IMR-90 (cell line): ENCODE results near the gene EXOC2. TPM values are rescaled to one million over a fixed set of nuclear protein-coding genes. Genes with fewer than 3 reads are reported as not detected.

Experiments used
- ATAC-seq: fragments of 200-7000 bp; cut with Tn5 transposase; 2 replicates; pipeline ENCODE4 v1.9.1; 2020; ENCODE audit warnings: low read depth, mild to moderate bottlenecking, moderate library complexity
- BruUV-seq: library from RNA; stranded (reverse); fragments of 400-500 nt; replicated peaks from 2 replicates; lab custom pipeline; 2021; lab: Mats Ljungman, UMichigan
- CTCF ChIA-PET: fragments of 300-600 bp; formaldehyde crosslinking; extraction: SDS; loops from one replicate; lab custom pipeline; 2021; ENCODE audit warnings: antibody characterized with exemption; lab: Yijun Ruan, JAX
- POLR2A ChIA-PET: fragments of 300-600 bp; sonication (Branson Sonifier 250); formaldehyde crosslinking; loops from one replicate; lab custom pipeline; 2022; ENCODE audit warnings: antibody characterized with exemption; ENCODE audit not compliant: unreplicated experiment; lab: Charles Lee
- DNase-seq: peaks from one replicate; pipeline ENCODE4 v3.0.0; 2013
- H2AFZ ChIP-seq: replicated peaks from 2 replicates; pipeline ENCODE3; 2013; ENCODE audit warnings: low read length, mild to moderate bottlenecking; ENCODE audit not compliant: poor library complexity
- H2AK5ac ChIP-seq: 2 replicates; pipeline ENCODE4 v1.6.1; 2013; ENCODE audit warnings: low read depth, low read length, inconsistent platforms
- H2AK9ac ChIP-seq: replicated peaks from 2 replicates; pipeline ENCODE3; 2013; ENCODE audit warnings: mild to moderate bottlenecking, low read depth, low read length, moderate library complexity; ENCODE audit not compliant: poor library complexity
- H2BK120ac ChIP-seq: 2 replicates; pipeline ENCODE4 v1.6.1; 2013; ENCODE audit warnings: low read depth, low read length, inconsistent platforms
- H2BK15ac ChIP-seq: 3 replicates; pipeline ENCODE4 v1.6.1; 2013; ENCODE audit warnings: low read depth, low read length, inconsistent platforms
- H2BK20ac ChIP-seq: 2 replicates; pipeline ENCODE4 v1.6.1; 2013; ENCODE audit warnings: low read depth, mild to moderate bottlenecking, inconsistent platforms, low read length, moderate library complexity
- H2BK5ac ChIP-seq: 2 replicates; pipeline ENCODE4 v1.6.1; 2013; ENCODE audit warnings: mild to moderate bottlenecking, low read depth, low read length, inconsistent platforms; ENCODE audit not compliant: poor library complexity, severe bottlenecking
- H3K14ac ChIP-seq: replicated peaks from 2 replicates; pipeline ENCODE4 v1.6.1; 2013; ENCODE audit warnings: low read depth, low read length, inconsistent platforms
- H3K18ac ChIP-seq: 2 replicates; pipeline ENCODE4 v1.6.1; 2013; ENCODE audit warnings: low read depth, low read length, control low read depth
- H3K23ac ChIP-seq: 2 replicates; pipeline ENCODE4 v1.6.1; 2013; ENCODE audit warnings: low read depth, low read length, inconsistent platforms
- H3K27ac ChIP-seq: 2 replicates; pipeline ENCODE4 v1.5.1; 2013; ENCODE audit warnings: mild to moderate bottlenecking, control low read depth, low read length; ENCODE audit not compliant: insufficient read depth
- H3K27me3 ChIP-seq: 2 replicates; pipeline ENCODE4 v1.6.1; 2013; ENCODE audit warnings: low read length; ENCODE audit not compliant: control insufficient read depth, insufficient read depth
- H3K36me3 ChIP-seq: 2 replicates; pipeline ENCODE4 v1.6.1; 2013; ENCODE audit warnings: low read length, mixed read lengths; ENCODE audit not compliant: control insufficient read depth, insufficient read depth
- H3K4ac ChIP-seq: 2 replicates; pipeline ENCODE4 v1.6.1; 2013; ENCODE audit warnings: low read depth, low read length, inconsistent platforms
- H3K4me1 ChIP-seq: 2 replicates; pipeline ENCODE4 v1.6.1; 2013; ENCODE audit warnings: low read length, mixed read lengths; ENCODE audit not compliant: control insufficient read depth, insufficient read depth
- H3K4me2 ChIP-seq: 2 replicates; pipeline ENCODE4 v1.6.1; 2013; ENCODE audit warnings: low read depth, mild to moderate bottlenecking, control low read depth, low read length, moderate library complexity
- H3K4me3 ChIP-seq: 2 replicates; pipeline ENCODE4 v1.5.1; 2013; ENCODE audit warnings: low read depth, mild to moderate bottlenecking, control low read depth, low read length, moderate library complexity; ENCODE audit not compliant: insufficient read depth
- H3K56ac ChIP-seq: 2 replicates; pipeline ENCODE4 v1.6.1; 2013; ENCODE audit warnings: low read length, inconsistent platforms; ENCODE audit not compliant: insufficient read depth; ENCODE audit errors: extremely low read depth
- H3K79me1 ChIP-seq, 2 experiments: 2 replicates each; pipeline ENCODE4 v1.6.1; 2013; ENCODE audit warnings: low read length in 2 of 2, inconsistent platforms in 1 of 2, low read depth in 1 of 2
- H3K9ac ChIP-seq: 2 replicates; pipeline ENCODE4 v1.6.1; 2013; ENCODE audit warnings: low read depth, low read length, control low read depth
- H3K9me1 ChIP-seq: 2 replicates; pipeline ENCODE4 v1.6.1; 2013; ENCODE audit warnings: low read length, inconsistent platforms; ENCODE audit not compliant: insufficient read depth
- H3K9me3 ChIP-seq: 2 replicates; pipeline ENCODE4 v1.6.1; 2013; ENCODE audit warnings: low read length; ENCODE audit not compliant: control insufficient read depth, insufficient read depth
- H4K20me1 ChIP-seq: 2 replicates; pipeline ENCODE4 v1.6.1; 2013; ENCODE audit warnings: low read length, inconsistent platforms; ENCODE audit not compliant: insufficient read depth
- H4K5ac ChIP-seq: 2 replicates; pipeline ENCODE4 v1.6.1; 2013; ENCODE audit warnings: mild to moderate bottlenecking, low read depth, low read length, control low read depth
- H4K8ac ChIP-seq, 2 experiments: 2 replicates each; pipeline ENCODE4 v1.6.1; 2013; ENCODE audit warnings: low read depth in 2 of 2, low read length in 2 of 2, control low read depth in 1 of 2, inconsistent platforms in 1 of 2
- H4K91ac ChIP-seq: 2 replicates; pipeline ENCODE4 v1.6.1; 2013; ENCODE audit warnings: low read depth, low read length, inconsistent platforms; ENCODE audit not compliant: insufficient read depth
- BHLHE40 ChIP-seq: fragments of 150-350 bp; IDR thresholded peaks from 2 replicates; pipeline ENCODE4 v1.6.1; 2016; ENCODE audit warnings: mild to moderate bottlenecking, low read depth, low read length
- CHD1 ChIP-seq: IDR thresholded peaks from 2 replicates; pipeline ENCODE4 v1.6.1; 2012; ENCODE audit warnings: low read depth, low read length, improper control_type of control experiment
- FOS ChIP-seq: fragments of 150-350 bp; IDR thresholded peaks from 2 replicates; pipeline ENCODE4 v1.6.1; 2016; ENCODE audit warnings: low read depth, low read length
- NFE2L2 ChIP-seq: fragments of 150-350 bp; IDR thresholded peaks from 2 replicates; pipeline ENCODE4 v1.6.1; 2016; ENCODE audit warnings: low read depth, mild to moderate bottlenecking, low read length
- POLR2A ChIP-seq: IDR thresholded peaks from 2 replicates; pipeline ENCODE4 v1.6.1; 2012; ENCODE audit warnings: mild to moderate bottlenecking, low read depth, low read length
- RCOR1 ChIP-seq: IDR thresholded peaks from 2 replicates; pipeline ENCODE4 v1.6.1; 2012; ENCODE audit warnings: mild to moderate bottlenecking, low read length, improper control_type of control experiment; ENCODE audit not compliant: insufficient replicate concordance
- RFX5 ChIP-seq: IDR thresholded peaks from 2 replicates; pipeline ENCODE4 v1.8.0; 2012; ENCODE audit warnings: low read depth, mild to moderate bottlenecking, low read length, moderate library complexity
- SMC3 ChIP-seq: fragments of 150-350 bp; IDR thresholded peaks from 2 replicates; pipeline ENCODE4 v1.6.1; 2016; ENCODE audit warnings: low read depth, mild to moderate bottlenecking, antibody characterized with exemption, low read length, moderate library complexity
- dilution Hi-C: fragments of 300-500 bp; cut with HindIII; formaldehyde crosslinking; loops from one replicate; pipeline ENCODE4 v1.14.3; 2018; ENCODE audit warnings: low sequenced_read_pairs; ENCODE audit not compliant: unreplicated experiment
- in situ Hi-C: fragments of 300-500 bp; cut with MboI; formaldehyde crosslinking; loops from 3 replicates; pipeline ENCODE4 v1.14.3; 2019; ENCODE audit warnings: low sequenced_read_pairs, inconsistent platforms, mixed read lengths
- intact Hi-C: fragments of 100-400 bp; cut with micrococcal nuclease; formaldehyde crosslinking; loops from 2 replicates; pipeline ENCODE4 v1.10.0; 2022
- polyA plus RNA-seq, 3 experiments: library from polyadenylated mRNA; depleted of rRNA; stranded (reverse); fragments of >200 nt; gene quantifications; 2 replicates each; pipeline ENCODE4 v1.2.3, GENCODE V29; 2012; ENCODE audit warnings: low replicate concordance in 1 of 3
- total RNA-seq: library from RNA; depleted of rRNA; stranded (reverse); fragments of >200 nt; gene quantifications from 2 replicates; pipeline ENCODE4 v1.2.3, GENCODE V29; 2012
- TF ChIP-seq, protein P1 (sequence below): conservative IDR thresholded peaks from 2 replicates; pipeline ENCODE4 v1.5.1; 2012; ENCODE audit warnings: mild to moderate bottlenecking, low read depth, low read length, improper control_type of control experiment

EXOC2 gene
- total and polyA plus RNA-seq, 2 of the 4 experiments (the other 2 are of a cell fraction) = 13.1 to 37.3 TPM

DNA sequence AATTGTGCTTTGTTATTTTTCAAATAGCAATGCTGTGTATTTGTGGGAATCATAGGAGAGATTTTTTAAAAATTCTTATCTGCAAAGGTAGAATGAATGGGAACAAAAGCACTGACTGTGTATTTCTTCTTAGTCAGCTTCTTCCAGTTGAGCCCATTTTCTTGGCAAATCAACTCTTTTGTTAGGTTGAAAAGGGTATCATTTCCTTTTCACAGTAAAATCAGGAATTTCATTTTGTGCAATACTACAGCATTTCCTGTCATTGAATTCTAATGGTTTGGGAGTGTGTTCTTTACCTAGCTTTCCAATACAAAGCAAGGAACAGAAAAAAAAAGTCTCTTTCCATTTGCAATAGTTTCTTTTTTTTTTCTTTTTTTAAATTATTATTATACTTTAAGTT is 19.0 kb upstream of the EXOC2 start:
- no peaks in the 10 kb centered on the region for H3K9me3 ChIP-seq
- peak overlapping the region; percentile 77; the same call in 1 of the 2 replicates for H4K5ac ChIP-seq
- no peak overlapping the region for H2AK5ac ChIP-seq
- H3K4me2 ChIP-seq = peak overlapping the region; percentile 97
- no peak overlapping the region for H3K27ac ChIP-seq
- no peak for TF ChIP-seq BHLHE40
- no peak for TF ChIP-seq RFX5
- TF ChIP-seq SMC3 = no peak
- TF ChIP-seq CHD1 = no peak
- TF ChIP-seq, protein P1, sequence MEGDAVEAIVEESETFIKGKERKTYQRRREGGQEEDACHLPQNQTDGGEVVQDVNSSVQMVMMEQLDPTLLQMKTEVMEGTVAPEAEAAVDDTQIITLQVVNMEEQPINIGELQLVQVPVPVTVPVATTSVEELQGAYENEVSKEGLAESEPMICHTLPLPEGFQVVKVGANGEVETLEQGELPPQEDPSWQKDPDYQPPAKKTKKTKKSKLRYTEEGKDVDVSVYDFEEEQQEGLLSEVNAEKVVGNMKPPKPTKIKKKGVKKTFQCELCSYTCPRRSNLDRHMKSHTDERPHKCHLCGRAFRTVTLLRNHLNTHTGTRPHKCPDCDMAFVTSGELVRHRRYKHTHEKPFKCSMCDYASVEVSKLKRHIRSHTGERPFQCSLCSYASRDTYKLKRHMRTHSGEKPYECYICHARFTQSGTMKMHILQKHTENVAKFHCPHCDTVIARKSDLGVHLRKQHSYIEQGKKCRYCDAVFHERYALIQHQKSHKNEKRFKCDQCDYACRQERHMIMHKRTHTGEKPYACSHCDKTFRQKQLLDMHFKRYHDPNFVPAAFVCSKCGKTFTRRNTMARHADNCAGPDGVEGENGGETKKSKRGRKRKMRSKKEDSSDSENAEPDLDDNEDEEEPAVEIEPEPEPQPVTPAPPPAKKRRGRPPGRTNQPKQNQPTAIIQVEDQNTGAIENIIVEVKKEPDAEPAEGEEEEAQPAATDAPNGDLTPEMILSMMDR = no peak
- no peak for TF ChIP-seq RCOR1
- no peak for TF ChIP-seq POLR2A
- no peak for TF ChIP-seq NFE2L2
- no peak for TF ChIP-seq FOS
- H4K8ac ChIP-seq = peak overlapping the region; percentile 93 to 94; a peak in 3 of 4 replicates
- no peak overlapping the region for H2BK20ac ChIP-seq
- DNase-seq (no peak), ATAC-seq (no peak)
- no peak overlapping the region for H3K56ac ChIP-seq
- dilution Hi-C loops (no loop called here), in situ Hi-C loops (loop anchor here (10.0 kb wide), 1 partner anchor 693 kb away; no protein-coding TSS in a partner anchor), intact Hi-C loops (loop anchor here (5.0 kb wide), 1 partner anchor 85 kb away; no protein-coding TSS in a partner anchor)
- no peaks in the 10 kb centered on the region for H4K20me1 ChIP-seq
- H3K23ac ChIP-seq = peak overlapping the region; percentile 89; the same call in 1 of the 2 replicates
- ChIA-PET CTCF (interaction anchor here (1.0 to 1.2 kb wide), 2 partner anchors 10 to 11 kb away, joined by 4 to 5 read pairs; no protein-coding TSS in a partner anchor), POLR2A (no interaction called here)
- H3K4ac ChIP-seq = peak overlapping the region; percentile 97; the same call in 1 of the 2 replicates
- H3K9me1 ChIP-seq = peaks cover 7% of the 10 kb centered on the region
- 0 out of 4 replicates have a peak, but pooled peaks cover 0 to 2% of the 10 kb centered on the region in 2 experiments for H3K79me1 ChIP-seq
- no peak overlapping the region for H2AFZ ChIP-seq
- H2BK120ac ChIP-seq = peak overlapping the region; percentile 95
- no peaks in the 10 kb centered on the region for H3K27me3 ChIP-seq
- H3K18ac ChIP-seq = no peak overlapping the region
- BruUV-seq = no TSS peak
- no peak overlapping the region; the same call in 2 of the 3 replicates for H2BK15ac ChIP-seq
- no peak overlapping the region for H2AK9ac ChIP-seq
- H4K91ac ChIP-seq = no peak overlapping the region; the same call in 1 of the 2 replicates
- H3K14ac ChIP-seq = no peak overlapping the region
- H3K9ac ChIP-seq = no peak overlapping the region
- no peak overlapping the region for H2BK5ac ChIP-seq
- no peak overlapping the region for H3K4me3 ChIP-seq
- H3K4me1 ChIP-seq = peaks cover 7% of the 10 kb centered on the region
- no peaks in the 10 kb centered on the region for H3K36me3 ChIP-seq
